ENCODE measurements around the gene SON.

DNA sequence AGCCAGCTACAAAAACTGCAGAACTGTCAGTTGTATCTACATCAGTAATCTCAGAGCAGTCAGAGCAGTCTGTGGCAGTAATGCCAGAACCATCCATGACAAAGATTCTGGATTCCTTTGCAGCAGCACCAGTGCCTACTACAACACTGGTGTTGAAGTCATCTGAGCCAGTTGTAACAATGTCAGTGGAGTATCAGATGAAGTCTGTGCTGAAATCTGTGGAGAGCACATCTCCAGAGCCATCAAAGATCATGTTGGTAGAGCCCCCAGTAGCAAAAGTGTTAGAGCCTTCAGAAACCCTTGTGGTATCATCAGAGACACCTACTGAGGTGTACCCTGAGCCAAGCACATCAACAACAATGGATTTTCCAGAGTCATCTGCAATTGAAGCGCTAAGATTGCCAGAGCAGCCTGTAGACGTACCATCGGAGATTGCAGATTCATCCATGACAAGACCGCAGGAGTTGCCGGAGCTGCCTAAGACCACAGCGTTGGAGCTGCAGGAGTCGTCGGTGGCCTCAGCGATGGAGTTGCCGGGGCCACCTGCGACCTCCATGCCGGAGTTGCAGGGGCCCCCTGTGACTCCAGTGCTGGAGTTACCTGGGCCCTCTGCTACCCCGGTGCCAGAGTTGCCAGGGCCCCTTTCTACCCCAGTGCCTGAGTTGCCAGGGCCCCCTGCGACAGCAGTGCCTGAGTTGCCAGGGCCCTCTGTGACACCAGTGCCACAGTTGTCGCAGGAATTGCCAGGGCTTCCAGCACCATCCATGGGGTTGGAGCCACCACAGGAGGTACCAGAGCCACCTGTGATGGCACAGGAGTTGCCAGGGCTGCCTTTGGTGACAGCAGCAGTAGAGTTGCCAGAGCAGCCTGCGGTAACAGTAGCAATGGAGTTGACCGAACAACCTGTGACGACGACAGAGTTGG lies 7.3 kb downstream of the SON start:
- TF ChIP-seq, protein P1, sequence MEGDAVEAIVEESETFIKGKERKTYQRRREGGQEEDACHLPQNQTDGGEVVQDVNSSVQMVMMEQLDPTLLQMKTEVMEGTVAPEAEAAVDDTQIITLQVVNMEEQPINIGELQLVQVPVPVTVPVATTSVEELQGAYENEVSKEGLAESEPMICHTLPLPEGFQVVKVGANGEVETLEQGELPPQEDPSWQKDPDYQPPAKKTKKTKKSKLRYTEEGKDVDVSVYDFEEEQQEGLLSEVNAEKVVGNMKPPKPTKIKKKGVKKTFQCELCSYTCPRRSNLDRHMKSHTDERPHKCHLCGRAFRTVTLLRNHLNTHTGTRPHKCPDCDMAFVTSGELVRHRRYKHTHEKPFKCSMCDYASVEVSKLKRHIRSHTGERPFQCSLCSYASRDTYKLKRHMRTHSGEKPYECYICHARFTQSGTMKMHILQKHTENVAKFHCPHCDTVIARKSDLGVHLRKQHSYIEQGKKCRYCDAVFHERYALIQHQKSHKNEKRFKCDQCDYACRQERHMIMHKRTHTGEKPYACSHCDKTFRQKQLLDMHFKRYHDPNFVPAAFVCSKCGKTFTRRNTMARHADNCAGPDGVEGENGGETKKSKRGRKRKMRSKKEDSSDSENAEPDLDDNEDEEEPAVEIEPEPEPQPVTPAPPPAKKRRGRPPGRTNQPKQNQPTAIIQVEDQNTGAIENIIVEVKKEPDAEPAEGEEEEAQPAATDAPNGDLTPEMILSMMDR (IDR thresholded peaks at IDR 0.05), result no peak
- no peak for TF ChIP-seq POLR2A (IDR thresholded peaks at IDR 0.05)
- TF ChIP-seq POLR2AphosphoS5 (IDR thresholded peaks at IDR 0.05), result no peak
- no peak for TF ChIP-seq EP300 (IDR thresholded peaks at IDR 0.05)

Data from upper lobe of left lung (tissue), 4 donors.